C4-2B (cell line): Measurements from ENCODE around the gene KRT9.

Experiments
- H3K27ac ChIP-seq: fragments of 450-650 bp; 2 replicates; pipeline ENCODE4 v1.5.1; 2017
- ZFX ChIP-seq: fragments of 450-650 bp; IDR thresholded peaks from 2 replicates; pipeline ENCODE4 v1.6.1; 2017
- TF ChIP-seq, protein P1 (sequence below): fragments of 450-650 bp; conservative IDR thresholded peaks from 2 replicates; pipeline ENCODE4 v1.5.1; 2017; ENCODE audit warnings: mild to moderate bottlenecking

Gene KRT9

GRCh38 chr17:41542357-41542756 lies 29.5 kb downstream of the KRT9 start:
- no peak for TF ChIP-seq ZFX
- TF ChIP-seq, protein P1, sequence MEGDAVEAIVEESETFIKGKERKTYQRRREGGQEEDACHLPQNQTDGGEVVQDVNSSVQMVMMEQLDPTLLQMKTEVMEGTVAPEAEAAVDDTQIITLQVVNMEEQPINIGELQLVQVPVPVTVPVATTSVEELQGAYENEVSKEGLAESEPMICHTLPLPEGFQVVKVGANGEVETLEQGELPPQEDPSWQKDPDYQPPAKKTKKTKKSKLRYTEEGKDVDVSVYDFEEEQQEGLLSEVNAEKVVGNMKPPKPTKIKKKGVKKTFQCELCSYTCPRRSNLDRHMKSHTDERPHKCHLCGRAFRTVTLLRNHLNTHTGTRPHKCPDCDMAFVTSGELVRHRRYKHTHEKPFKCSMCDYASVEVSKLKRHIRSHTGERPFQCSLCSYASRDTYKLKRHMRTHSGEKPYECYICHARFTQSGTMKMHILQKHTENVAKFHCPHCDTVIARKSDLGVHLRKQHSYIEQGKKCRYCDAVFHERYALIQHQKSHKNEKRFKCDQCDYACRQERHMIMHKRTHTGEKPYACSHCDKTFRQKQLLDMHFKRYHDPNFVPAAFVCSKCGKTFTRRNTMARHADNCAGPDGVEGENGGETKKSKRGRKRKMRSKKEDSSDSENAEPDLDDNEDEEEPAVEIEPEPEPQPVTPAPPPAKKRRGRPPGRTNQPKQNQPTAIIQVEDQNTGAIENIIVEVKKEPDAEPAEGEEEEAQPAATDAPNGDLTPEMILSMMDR = no peak
- H3K27ac ChIP-seq = no peak overlapping the region

GRCh38 chr17:41540921-41541625 lies 30.8 kb downstream of the KRT9 start:
- H3K27ac ChIP-seq = no peak overlapping the region; the same call in 1 of the 2 replicates
- TF ChIP-seq, protein P1 = no peak
- TF ChIP-seq ZFX = no peak

GRCh38 chr17:41539979-41540701 lies 31.7 kb downstream of the KRT9 start:
- TF ChIP-seq ZFX = no peak
- TF ChIP-seq, protein P1 = no peak
- H3K27ac ChIP-seq = peak overlapping the region; percentile 72

- TF ChIP-seq ZFX = no peak; the same call in 1 of the 2 replicates
- TF ChIP-seq, protein P1 = no peak
- peak overlapping the region; percentile 72 for H3K27ac ChIP-seq
These were observed 32.8 kb downstream of the KRT9 start for GRCh38 chr17:41539071-41539492.

GRCh38 chr17:41538565-41538991 lies 33.3 kb downstream of the KRT9 start:
- TF ChIP-seq ZFX = no peak
- TF ChIP-seq, protein P1 = no peak
- peak overlapping the region; percentile 72 for H3K27ac ChIP-seq

DNA sequence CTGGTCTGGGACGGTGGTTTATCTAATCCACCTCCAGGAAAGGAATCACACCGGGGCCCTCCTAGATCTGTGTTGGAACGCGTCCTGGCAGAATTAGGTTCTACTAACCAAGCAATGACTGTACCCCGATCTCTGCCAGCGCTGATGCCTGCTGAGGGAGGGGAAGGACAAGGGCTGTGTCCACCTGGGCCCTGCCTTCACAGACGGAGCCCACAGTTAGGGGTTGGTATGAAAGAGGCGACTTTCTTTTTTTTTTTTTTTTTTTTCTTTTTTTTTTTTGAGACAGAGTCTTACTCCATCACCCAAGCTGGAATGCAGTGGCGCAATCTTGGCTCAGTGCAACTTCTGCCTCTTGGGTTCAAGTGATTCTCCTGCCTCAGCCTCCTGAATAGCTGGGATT lies 33.9 kb downstream of the KRT9 start:
- peak overlapping the region; percentile 72 for H3K27ac ChIP-seq
- TF ChIP-seq, protein P1 = no peak
- no peak for TF ChIP-seq ZFX

DNA sequence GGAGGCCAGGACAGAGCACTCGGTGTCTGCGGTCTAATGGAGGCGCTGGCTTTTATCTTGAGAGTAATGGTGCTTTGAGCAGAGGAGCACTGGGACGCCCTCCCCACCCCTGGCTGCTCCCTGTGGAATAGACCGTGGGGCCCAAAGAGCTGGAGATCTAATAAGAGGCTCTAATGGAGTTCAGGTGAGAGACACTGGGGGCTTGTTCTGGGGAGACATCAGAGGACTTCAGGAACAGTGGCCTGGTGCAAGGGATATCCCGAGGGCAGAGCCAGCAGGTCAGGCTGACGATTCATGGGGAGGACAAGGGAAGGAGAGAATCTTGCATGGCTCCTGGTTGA lies 34.3 kb downstream of the KRT9 start:
- peak overlapping the region; percentile 72 for H3K27ac ChIP-seq
- TF ChIP-seq, protein P1 = no peak
- no peak for TF ChIP-seq ZFX
